HPDE6-E6E7 (cell line): ENCODE data around the gene MYPOP.

Experiments used
- DNase-seq: peaks from one replicate; pipeline ENCODE4 v3.0.0; 2011; ENCODE audit warnings: missing footprints; ENCODE audit errors: extremely low spot score

Gene MYPOP

DNA sequence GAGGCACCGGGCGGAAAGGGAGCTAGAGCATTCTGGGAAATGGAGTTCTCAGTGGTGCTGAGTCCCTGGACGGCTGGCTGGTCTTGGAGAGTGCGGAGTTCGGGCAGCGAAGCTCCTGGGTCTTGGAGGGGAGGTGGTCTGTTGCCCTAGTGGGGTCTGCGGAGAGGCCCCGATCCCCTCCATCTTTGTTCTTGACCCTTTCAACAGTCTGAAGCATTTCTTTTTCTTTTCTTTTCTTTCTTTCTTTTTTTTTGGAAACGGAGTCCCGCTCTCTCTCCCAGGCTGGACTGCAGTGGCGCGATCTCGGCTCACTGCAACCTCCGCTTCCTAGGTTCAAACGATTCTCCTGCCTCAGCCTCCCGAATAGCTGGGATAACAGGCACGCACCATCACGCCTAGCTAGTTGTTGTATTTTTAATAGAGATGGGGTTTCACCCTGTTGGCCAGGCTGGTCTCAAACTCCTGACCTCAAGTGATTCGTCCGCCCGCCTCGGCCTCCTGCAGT lies 39.0 kb downstream of the MYPOP start:
- no peak for DNase-seq

- peak; percentile 100 for DNase-seq
Measured at GRCh38 chr19:45862564-45863334, 39.7 kb downstream of the MYPOP start, which contains the start of gene SYMPK. Gene SYMPK, minus strand, starts transcription at chr19:45863147. Its CDS starts 8,652 bp downstream, at chr19:45854495.

DNA sequence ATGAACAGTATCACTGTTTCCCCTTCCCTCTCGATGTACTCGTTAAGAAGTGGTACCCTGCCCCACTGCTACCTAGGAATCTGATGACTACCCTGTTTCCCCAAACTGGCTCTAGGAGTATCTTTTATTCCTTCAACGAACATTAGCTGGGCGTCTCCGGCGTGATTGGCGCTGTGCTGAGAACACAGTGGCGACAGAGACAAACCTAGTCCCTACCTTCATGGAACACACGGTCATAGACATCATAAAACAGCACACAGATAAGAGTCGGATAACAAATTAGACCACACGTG lies 40.2 kb downstream of the MYPOP start:
- no peak for DNase-seq

GRCh38 chr19:45860359-45861259 lies 41.8 kb downstream of the MYPOP start:
- DNase-seq, result no peak

DNA sequence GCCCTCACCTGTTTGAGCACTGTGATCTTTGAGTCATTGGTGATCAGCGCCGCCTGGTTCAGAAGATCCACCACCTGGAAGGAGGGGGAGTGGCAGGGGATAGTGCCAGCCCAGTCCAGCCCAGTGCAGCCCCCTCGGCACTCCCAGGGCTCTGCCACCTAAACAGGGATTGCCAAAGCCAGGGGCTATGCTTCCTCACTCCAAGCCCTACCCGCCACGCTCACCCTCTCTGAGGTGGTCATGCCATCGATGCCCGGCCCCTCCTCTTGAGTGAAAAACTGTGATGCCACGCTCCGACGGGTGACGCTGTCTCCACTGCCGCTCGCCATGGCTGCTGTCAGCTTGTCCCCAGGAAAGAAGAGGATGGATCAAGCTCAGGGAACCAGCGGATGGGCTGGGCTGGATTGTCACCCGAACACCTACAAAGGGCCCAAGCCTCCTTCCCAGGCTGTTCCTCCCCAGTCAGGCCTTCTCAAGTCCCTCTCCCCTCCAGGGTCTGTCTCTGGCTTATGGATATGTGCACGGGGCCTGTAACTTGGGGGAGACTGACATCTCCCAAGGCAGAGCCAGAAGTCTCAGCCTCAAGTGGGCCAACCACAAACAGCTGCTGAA lies 48.1 kb downstream of the MYPOP start:
- DNase-seq, result no peak

- no peak for DNase-seq
Measured at GRCh38 chr19:45852983-45853382, 49.4 kb downstream of the MYPOP start.

DNA sequence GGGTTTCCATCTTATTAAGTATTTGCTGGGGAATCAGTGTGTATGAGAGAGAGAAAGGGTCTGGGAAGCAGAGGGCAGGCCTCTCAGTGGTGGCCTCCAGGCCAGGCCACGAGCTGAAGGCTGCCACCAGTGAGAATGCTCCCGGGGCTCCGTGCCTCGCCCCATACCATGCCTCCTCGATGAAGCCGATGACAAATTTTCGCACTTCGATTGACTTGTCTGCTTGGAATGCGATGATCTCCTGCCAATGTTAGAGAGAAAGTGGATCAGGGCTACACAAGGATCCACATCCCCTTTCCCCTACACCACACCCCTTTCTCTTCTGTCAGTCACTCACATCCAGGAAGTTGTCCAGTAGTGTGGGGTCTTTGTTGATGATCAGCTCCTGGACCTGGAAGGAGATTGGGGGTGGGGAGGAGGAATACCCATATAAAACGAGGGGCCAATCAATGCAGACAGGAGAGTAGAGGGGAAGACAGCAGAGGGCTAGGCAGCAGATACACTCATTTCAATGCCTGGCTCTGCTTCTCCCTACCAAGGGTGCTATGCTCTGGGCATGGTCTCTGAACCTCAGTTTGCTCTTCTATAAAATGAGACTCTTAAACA lies 50.2 kb downstream of the MYPOP start:
- no peak for DNase-seq

DNA sequence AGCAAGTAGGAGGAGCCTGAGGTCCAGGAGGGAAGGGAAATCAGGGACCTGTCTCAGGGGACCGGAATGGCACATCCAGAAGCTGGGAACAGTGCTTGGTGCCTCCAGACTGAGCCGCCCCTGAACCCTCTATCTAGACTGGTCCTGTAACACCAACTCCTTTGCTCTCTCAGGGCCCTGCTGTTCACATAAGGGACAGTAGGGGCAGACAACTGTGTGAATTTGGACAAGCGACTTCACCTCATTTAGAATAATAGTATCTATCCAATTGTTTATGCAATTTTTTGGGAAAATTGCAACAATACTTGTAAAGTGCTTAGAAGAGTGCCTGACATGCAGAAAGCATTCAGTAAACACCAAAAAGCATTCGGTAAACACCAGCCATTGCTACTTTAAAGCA lies 53.5 kb downstream of the MYPOP start:
- DNase-seq, result no peak

GRCh38 chr19:45847663-45848062 lies 54.8 kb downstream of the MYPOP start:
- no peak for DNase-seq

- no peak for DNase-seq
Measured at GRCh38 chr19:45842198-45842597, 60.2 kb downstream of the MYPOP start.
